GM21367 (cell line): Measurements from ENCODE around the gene LIN28B.
"Not testable (repeated sequence)": the region's sequence is repeated elsewhere in the genome, so short reads cannot be mapped to it uniquely, and the experiment has no call there.

Experiments
- ATAC-seq: cut with Tn5 transposase; IDR thresholded peaks from one replicate; pipeline ENCODE4 v1.9.1; 2021; ENCODE audit not compliant: unreplicated experiment

LIN28B gene

DNA sequence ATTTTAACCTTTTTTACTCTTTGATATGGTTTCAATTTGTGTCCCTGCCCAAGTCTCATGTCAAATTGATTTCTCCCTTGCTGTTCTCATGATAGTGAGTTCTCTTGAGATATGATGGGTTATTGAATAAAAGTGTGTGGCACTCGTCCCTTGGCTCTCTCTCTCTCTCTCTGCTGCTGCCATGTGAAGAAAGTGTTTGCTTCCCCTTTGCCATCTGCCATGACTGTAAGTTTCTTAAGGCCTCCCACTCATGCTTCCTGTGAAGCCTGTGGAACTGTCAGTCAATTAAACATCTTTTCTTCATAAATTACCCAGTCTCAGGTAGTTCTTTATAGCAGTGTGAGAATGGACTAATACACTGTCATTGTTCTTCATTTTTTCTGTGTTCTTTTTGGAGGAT lies 48.5 kb downstream of the LIN28B start:
- ATAC-seq = no peak

GRCh38 chr6:105013459-105013858 lies 56.6 kb downstream of the LIN28B start:
- not testable (repeated sequence) for ATAC-seq

GRCh38 chr6:105014448-105014847 lies 57.5 kb downstream of the LIN28B start:
- ATAC-seq = no peak

- no peak for ATAC-seq
These were observed 58.0 kb downstream of the LIN28B start for GRCh38 chr6:105014954-105015353.

DNA sequence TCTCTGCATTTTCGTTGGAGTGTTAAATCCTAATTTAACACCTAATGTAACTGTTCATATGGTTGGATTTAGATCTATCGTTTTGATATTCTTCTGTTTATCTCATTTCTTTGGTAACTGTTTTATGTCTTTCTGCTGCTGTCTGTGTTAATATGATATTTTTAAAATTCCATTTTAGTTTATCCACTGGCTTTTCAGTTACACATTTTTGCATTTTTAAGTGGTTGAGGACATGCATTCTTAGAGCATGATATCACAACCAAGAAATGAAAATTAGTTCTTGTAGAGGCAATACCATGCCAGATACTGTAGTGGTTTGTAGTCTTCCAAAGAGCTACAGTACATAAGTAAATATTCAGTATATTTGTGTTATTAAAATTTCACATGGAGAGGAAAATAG lies 58.6 kb downstream of the LIN28B start:
- no peak for ATAC-seq

- ATAC-seq = no peak
These were observed 62.4 kb downstream of the LIN28B start for GRCh38 chr6:105019285-105019684.

GRCh38 chr6:105021399-105021798 lies 64.5 kb downstream of the LIN28B start:
- no peak for ATAC-seq

GRCh38 chr6:105022416-105022815 lies 65.5 kb downstream of the LIN28B start:
- ATAC-seq = no peak

GRCh38 chr6:105024803-105025202 lies 67.9 kb downstream of the LIN28B start:
- ATAC-seq = no peak

DNA sequence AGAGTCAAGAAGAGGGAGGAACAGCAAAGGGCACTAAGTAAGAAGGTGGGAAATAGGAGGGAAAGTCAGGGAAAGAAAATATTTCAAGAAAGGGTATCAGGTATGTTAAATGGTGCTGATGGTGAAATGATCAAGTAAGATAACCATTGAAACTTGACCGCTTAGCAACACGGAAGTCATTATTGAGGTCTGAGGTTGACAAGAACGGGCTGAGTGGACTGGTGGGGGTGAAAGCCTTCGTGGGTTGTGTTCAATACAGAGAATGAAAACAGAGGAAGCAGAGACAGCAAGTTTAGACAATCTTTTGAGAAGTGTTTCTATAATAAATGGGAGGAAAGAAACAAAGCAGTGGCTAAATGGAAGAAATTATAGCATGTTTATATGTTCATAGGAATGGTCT lies 72.0 kb downstream of the LIN28B start:
- ATAC-seq = no peak

- ATAC-seq = no peak
These were observed 72.7 kb downstream of the LIN28B start for GRCh38 chr6:105029581-105029980.

DNA sequence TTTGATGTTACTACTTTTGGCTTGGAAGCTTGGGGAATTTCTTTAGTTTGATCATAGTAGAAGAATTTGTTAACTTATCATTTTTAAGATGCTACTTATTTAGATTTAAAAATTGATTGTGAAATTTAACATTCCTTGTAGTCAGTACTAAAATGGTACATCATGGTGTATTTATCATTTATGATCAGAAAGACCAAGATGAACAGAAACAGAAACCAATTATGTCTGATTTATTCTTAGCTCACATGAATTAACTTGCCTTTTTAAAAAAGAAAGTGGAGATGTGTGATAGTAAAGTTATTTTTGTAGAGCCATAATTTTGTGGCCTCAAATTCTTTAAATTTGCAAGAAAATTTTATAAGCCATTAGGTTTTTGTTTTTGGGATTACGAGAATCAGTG lies 77.6 kb downstream of the LIN28B start:
- ATAC-seq = no peak

DNA sequence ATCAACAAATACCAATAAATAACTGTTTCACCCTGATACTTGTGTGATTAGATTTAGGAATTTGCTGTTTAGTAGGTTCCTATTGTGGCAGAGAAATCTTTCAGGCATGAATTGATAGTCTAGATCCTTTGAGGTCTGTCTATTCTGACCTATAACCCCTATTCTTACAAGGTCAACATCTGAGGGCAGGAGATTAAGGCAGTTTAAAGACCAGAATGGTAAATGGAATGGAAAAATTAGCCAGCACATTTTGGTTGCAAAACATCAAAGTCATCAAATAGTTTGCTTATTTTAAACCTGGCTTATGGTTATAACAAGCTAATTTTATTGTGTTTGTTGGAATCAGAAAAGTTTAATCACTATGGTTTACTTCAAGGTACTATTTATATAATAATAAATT lies 78.4 kb downstream of the LIN28B start:
- no peak for ATAC-seq

GRCh38 chr6:105036351-105036750 lies 79.4 kb downstream of the LIN28B start:
- no peak for ATAC-seq

GRCh38 chr6:105038259-105038658 lies 81.4 kb downstream of the LIN28B start:
- ATAC-seq = no peak

DNA sequence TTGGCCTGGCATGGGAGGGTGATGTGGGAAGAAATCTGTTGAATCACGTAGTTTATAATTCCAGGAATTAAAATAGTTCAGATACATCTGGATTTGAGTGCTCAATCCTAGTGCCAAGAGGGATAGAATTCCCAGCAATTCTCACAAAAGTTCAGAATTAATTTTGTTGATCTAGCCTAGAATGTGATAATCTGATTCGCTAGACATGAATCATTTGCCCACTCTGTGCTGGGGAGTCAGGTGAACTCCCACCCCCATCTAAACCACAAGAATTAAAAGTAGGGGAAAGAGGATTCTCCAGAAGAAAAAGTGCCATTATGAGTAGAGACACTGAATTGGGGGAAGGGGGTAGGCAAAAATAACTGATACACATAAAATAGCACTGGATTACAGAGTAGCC lies 85.0 kb downstream of the LIN28B start:
- ATAC-seq = no peak

GRCh38 chr6:105042648-105043047 lies 85.7 kb downstream of the LIN28B start:
- ATAC-seq = no peak

DNA sequence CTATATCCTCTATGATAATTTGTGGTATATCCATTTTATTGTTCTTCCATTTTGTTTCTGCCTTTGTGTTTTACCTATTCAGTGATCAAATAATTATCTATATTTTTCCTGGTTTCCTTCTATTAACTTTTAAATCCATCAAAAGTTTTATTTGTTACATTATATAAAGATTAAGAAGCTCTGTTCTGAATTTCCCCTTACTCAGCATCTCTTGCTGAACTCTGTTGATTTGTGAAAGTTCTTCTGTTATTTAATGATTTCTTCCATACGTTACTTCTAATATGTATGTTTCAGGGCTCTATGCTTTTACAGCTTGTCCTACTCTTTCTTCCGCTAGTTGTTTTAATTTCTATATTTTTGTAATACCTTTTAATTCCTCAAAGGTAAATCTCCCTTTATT lies 87.1 kb downstream of the LIN28B start:
- ATAC-seq = no peak

DNA sequence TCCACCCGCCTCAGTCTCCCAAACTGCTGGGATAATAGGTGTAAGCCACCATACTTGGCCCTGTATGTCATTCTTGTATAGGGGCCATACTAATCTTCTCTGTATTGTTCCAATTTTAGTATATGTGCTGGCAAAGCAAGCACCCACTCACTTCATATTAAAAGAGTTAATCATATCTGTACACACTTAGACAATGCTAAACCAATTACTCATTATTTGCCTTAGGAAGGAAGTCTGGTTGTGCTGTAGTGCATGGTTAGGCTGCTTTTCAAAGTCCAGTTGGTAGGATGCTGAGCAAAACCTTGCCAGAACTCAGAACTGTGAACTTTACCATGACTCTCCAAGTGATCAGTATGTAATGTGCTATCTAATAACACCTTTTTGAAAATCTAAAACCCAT lies 88.6 kb downstream of the LIN28B start:
- ATAC-seq = no peak

- ATAC-seq = no peak
These were observed 95.1 kb downstream of the LIN28B start for GRCh38 chr6:105051941-105052471.

- no peak for ATAC-seq
These were observed 99.7 kb downstream of the LIN28B start for GRCh38 chr6:105056646-105057045.

DNA sequence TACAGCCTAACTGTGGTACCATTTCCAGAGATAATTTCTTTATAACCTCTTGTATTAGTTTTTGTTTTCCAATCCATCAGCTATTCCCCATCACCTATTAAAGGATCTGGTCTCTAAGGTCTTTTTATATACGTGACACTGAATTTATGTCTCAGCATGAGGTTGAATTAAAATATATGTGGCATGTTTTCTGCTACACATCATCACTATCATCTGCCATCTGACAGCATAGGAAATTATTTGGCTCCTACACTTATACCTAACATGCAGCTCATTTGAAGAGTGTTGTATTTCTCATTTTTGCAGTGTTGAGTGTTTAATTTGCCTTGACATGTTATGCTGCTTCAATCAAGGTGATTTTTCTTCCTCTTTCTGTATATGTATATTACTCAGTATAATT lies 100.3 kb downstream of the LIN28B start:
- ATAC-seq = no peak

DNA sequence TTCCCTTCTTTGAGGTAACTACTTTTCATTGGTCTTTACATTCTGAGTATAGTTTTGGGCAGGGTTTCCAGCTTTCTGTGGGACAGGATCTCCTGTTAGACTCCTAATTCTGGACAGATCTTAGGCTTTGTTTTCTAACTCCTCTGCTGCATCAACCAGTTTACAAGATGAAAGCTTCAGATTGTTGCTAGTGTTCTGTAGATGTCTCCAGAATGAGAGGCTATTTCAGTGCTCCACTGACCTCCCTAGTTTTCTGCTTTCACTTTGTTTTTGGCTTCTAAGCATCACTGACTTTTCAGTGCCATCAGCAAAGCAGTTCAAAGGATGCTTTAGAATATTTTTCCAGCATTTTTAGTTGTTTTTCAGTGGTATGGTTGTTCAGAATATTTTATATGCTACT lies 101.4 kb downstream of the LIN28B start:
- ATAC-seq = no peak

DNA sequence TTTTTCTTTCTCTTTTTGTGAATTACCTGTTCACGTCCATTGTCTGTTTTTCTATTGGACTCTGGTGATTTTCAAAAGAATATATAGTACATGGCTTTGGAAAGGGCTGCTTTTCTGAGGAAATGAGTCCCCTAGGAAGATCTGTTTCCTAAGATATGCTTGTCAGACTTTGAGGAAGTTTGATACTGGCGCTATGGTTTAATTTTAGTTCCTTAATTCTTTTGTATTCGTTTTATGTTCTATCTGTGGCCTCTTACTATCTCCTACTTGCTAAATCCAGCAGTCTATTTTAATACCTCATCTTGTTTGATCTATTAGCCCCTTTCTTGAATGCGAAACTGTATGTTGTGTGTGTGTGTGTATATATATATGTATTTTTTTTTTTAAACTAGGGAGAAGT lies 101.9 kb downstream of the LIN28B start:
- no peak for ATAC-seq
